Esophagus squamous epithelium (tissue), 4 donors: ENCODE measurements around the gene MTFR1L.

Source experiments
- CTCF ChIP-seq, 6 experiments: fragments of 450-650 bp in 4 of 6; fragments of 200-600 bp in 2 of 6; sonication (generic) in 2 of 6; IDR thresholded peaks; one replicate each; pipeline ENCODE4 v1.5.1; 2016 to 2019; ENCODE audit warnings: antibody characterized with exemption in 6 of 6, mild to moderate bottlenecking in 4 of 6, moderate library complexity in 4 of 6
- POLR2A ChIP-seq, 4 donors: fragments of 450-650 bp; IDR thresholded peaks; one replicate each; pipeline ENCODE4 v1.6.1; 2017; ENCODE audit warnings: antibody characterized with exemption in 4 of 4, mild to moderate bottlenecking in 4 of 4, moderate library complexity in 3 of 4

GRCh38 chr1:25781130-25781433, 38.7 kb upstream of the MTFR1L start:
- TF ChIP-seq CTCF (IDR thresholded peaks at IDR 0.05) (no peak), POLR2A (IDR thresholded peaks at IDR 0.05) (no peak)
